GM18870 (cell line): ENCODE measurements around the gene TRIM25.

Experiments used
- ATAC-seq: cut with Tn5 transposase; IDR thresholded peaks from one replicate; pipeline ENCODE4 v1.9.1; 2021; ENCODE audit warnings: moderate library complexity; ENCODE audit not compliant: unreplicated experiment

The TRIM25 gene

DNA sequence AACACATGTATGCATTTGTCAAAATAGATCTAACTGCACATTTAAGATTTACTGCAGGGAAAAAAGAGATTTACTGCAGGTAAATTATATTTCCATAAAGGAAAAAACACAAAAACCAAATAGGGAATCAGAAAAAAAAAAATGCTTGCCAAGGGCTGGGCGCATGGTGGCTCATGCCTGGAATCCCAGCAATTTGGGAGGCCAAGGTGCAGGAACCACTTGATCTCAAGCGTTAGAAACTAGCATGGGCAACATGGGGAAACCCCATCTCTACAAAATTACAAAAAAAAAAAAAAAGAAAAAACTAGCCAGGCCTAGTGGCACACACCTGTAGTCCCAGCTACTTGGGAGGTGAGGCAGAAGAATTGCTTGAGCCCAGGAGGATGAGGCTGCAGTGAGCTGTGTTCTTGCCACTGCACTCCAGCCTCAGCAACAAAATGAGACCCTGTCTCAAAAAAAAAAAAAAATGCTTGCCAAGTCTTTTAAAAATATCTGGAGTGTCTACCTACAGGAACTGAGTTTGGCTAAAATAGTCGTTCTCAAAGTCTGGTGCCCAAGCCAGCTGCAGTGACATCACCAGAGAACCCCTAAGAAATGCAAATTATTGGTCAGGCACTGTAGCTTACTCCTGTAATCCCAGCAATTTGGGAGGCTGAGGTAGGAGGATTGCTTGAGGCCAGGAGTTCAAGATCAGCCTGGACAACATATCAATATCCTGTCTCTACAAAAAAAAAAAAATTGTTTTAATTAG lies 17.5 kb downstream of the TRIM25 start:
- ATAC-seq = no peak

DNA sequence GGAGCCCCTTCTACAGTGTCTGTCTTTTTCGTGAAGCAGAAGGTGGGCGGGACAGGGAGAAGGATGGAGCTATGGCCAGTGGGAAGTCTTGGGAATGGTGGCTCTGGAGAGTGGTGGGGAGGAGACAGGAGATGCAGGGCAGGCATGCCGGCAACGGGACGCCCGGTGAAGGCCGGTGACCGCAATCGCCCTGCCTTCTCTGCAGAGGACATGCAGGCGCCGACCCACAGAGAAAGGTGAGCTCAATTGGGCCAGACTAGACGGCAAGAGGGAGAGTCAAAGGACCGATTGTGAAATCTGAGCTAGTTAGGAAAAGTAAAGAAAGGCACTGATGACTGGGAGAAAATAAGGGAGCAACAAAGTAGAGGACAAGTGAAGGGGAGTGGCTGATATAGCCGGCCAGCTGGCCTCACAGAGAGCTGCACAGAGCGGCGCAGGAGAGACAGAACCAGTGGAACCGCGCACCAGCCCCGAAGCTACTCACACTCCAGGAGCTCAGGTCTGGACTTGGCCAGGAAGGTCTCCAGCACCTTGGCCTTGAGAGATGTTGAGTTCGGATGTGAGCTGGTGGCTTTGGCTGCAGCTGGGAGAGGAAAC lies 18.9 kb downstream of the TRIM25 start:
- ATAC-seq = no peak

DNA sequence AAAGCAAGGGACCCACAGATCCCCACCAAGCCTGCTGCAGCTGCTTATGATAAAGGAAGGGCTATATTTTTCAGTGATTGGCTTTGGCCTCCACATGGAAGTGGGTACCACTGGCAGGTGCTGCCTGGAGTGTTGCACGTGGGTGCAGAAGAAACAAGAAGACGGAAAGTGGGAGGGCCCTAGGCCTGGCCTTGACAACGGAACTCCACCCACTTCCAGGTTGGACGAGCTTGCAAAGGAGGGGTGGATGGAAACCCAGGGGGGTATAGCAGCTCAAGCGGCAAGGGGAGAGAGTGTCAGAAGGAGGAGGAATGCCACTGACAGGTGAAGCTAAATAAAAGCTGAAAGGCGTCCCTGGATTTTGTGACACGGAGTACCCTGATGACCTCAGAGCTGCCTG lies 20.3 kb downstream of the TRIM25 start:
- ATAC-seq = no peak

DNA sequence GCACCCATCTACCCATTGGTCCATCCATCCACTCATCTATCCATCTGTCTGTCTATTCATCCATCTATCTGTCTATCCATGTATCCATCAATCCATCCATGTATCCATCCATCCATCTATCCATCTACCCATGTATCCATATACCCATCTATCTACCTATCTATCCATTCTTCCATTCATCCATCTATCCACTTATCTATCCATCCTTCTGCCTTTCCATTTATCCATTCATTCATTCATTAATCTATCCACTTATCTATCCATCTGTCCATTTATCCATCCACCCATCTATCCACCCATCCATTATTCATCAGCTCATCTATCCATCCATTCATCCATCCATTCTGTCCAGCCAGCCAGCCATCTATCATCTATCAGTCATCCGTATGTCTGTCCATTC lies 21.5 kb downstream of the TRIM25 start:
- no peak for ATAC-seq

DNA sequence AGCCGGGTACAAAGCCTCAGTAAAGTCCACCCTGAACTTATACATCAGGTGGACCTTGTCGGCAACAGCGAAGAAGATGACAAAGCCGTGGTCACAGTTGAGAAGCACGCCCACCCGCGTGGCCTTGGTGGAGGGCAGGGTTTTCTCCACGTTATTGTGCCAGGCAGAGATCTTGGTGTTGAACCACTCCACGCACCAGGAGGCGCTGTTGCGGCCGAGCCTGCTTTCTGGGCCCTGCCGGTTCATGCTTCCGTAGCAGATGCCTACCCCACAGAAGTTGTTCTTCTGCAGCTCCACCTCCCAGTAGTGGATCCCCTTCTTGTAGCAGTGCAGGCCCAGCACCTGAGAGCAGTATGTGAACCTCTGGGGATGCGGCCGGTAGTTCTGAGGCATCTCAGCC lies 22.1 kb downstream of the TRIM25 start:
- no peak for ATAC-seq

DNA sequence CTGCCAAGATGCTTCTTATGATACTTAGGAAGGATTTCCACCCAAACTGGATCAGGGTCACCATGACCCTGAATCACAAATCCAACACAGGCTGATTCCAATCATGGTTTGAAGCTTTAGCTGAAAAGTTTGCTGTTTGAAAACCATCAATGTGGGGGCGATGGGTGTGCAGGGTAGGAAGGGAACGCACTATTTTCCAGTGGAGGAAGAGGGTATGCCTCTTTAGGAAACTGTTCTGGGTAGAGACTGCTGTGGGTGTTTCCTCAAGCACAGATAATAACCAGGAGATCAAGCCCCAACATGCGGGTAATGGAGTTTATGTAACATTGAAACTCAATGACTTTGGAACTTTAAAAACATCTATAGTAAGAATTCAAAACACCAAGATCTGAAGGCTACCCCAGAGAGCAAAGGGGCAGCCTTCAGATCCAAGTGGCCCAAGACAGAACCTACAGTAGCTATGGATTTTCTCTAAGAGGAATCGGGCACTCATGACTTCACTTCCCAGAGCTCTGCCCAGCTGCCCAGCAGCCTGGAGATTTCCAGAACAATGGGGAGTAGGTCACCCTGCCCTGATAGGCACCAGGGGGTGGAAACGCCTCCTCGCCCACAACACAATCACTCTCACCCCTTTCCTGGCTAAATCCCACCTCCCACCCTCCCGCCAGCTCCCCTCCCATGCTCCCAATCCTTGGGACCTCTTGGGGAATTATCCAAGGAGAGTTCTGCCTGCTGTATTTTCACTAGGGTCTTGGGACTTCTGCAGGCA lies 22.8 kb downstream of the TRIM25 start:
- ATAC-seq = no peak

DNA sequence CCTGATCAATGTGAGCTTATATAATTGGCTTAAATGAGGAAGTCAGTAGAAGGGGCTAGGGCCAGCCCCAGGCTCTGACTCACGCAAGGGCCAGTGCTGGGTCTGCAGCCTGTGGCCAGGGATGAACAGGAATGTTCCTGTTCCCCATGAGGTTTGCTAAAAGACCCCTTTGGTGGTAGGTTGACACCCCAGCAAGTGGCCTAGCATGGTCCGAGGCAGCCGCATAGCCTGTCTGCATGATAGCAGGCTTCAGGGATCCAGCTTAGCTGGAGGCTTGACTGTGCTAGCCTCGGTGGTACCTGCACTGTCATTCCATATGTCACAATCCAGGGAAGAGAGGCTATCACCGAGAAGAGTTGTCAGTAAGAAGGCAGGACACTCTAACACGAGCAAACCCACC lies 23.5 kb downstream of the TRIM25 start:
- ATAC-seq = no peak

DNA sequence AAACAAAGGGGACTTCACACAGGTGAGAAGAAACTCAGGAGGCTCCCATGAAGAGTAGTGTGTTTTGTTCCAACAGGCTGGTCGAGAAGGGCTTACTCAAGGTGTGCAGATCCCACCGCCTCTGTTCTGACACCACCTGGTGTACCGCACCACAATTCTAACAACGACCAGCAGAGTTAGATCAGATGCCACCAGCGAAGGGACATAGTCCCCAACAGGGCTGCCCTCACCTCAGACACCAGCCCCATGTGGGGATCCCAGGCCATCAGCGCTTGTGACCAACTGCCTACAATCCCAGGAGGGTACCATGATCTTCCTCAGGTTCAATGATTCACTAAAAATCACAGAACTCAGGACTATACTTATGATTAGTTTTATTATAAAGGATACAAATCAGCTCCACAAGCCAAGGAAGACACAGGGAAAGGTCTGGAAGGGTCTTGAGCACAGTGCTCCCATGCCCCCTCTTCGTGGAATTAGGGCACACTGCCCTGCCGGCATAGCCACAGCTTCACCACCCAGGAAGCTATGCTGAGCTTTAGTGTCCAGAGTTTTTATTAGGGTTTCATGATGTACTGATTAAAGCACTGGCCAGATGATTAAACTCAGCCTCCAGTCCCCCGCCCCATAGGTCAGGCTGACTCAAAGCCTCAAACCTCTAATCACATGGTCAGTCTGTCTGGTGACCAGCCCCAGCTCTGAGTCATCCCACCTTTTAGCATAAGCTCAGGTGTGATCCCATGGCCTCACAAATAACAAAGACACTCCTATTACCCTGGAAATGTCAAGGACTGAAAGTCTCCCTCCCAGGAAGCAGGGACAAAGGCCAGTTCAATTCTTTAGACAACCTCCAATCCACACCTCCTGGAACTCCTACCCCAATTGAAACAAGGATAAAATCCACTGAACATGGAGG lies 26.0 kb downstream of the TRIM25 start:
- ATAC-seq = no peak

DNA sequence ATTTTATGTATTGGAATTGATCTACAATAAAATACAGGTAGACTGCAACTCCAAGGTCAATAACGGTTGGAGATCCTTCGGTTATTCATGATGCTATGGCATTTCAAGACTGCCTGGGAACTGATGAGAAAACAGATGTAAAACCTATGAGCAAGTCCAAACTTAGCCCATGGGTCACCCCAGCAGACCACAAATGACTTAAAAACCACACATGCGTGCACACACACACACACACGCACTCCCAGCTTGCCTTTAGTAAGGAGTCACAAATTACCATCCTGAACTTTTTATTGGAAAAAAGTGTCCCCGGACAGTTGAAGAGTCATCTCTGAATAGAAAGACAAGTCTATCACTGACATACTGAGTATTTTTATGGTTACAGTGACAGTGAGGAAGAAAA lies 26.7 kb downstream of the TRIM25 start:
- no peak for ATAC-seq

DNA sequence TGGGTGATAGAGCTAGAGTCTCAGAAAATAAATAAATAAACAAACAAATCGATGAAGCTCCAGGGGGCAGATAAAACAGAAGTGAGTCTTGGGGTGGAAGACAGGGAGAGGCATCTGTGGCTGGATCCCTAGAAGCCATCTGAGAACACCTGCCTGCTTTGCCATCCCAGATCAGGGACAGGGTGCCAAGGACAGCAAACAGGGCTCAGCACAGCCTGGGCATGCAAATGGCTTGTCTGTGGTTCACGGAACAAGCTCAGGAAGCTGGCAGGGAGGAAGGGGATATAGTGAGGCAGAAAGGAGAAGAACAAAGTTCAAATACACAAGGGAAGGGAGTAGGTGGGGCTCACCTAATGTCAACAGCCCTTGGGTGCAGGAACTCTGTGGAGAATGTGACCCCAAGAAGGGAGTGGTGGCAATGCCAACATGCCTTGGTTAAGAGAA lies 27.5 kb downstream of the TRIM25 start:
- ATAC-seq = no peak

DNA sequence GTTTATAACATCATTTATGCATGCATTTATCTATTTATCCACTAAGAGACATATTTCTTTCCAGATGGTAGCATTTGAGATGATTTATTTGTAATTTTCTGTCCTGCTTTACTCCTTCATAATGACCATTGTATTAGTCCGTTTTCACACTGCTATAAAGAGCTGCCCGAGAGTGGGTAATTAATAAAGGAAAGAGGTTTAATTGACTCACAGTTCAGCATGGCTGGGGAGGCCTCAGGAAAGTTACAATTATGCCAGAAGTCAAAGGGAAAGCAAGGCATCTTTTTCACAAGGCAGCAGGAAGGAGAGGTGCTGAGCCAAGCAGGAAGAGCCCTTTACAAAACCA lies 28.6 kb downstream of the TRIM25 start:
- no peak for ATAC-seq

DNA sequence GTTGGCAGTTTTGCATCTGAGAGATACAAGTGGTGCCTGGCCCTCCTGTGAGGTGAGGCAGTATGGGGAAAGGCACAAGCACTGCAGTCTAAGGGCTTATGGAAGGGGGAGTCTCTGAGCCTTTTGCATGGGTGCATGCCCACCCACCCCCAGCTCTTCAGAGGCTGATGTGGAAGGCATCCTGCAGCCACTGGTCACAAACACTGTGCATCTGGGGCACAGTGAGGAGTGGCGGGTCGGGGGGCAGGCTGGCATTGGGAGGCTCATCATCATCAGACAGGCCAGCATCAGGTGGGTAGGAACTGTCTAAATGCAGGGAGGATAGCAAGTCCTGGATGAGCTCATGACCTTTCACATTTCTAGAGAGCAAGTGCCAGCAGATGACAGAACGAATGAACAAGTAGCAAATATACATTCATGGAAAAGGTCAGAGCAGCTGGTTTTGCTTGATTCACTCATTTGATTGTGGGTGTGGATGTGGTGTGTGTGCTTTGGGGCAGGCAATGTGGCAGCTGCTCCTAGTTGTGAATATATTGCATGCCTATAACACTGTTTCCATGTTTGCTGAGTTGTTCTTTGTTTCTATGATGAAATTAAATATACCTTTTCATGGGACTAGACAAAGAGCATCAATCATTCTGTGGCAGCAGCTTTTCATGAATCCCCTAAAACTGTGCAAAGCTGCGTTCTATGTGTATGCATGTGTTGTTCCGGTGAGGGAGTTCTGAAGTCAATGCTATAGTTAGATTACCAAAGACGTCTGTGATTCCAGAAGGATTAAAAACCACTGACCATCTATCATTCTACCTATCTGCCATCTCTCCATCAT lies 29.2 kb downstream of the TRIM25 start:
- no peak for ATAC-seq

DNA sequence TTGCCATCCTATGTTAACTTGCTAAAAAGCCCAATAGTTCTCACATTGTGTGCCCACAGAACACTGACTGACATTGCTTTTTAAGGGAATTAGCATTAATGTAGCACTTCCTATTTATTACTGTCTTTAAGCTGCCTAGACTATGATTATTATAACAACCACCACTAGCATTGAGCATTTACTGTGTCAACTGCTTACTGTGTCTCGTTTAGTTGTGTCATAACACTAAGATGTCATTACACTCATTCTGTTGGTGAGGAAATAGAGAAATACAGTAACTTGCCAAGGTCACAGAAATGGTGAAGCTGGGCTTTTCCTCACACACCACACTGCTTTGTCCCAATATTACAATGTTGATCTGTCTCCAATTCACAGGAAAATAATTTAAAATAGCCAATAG lies 30.2 kb downstream of the TRIM25 start:
- no peak for ATAC-seq

DNA sequence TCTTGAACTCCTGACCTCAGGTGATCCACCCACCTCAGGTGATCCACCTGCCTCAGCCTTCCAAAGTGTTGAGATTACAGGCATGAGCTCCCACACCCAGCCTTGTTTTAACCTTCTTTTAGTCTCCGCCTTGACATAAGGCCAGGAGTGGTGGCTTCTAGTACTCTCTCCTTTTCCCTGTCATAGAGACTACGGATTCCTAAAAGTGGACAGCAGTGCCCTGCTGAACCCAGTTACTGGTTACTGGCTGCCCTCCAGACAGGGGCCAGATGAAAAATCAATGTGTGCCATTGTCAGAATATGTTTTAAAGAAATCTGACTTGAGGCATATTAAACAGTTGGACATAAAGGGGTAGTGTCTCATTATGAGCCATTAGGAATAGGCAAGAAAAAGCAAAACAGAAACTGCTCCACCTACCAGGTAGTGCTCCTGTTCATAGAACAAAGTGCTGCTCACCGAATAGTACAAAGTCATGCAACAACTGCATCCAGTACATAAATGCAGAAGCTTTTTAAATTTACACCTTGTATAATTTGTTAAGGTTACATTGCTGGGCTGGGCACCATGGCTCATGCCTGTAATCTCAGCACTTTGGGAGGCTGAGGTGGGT lies 32.1 kb downstream of the TRIM25 start:
- ATAC-seq = no peak

DNA sequence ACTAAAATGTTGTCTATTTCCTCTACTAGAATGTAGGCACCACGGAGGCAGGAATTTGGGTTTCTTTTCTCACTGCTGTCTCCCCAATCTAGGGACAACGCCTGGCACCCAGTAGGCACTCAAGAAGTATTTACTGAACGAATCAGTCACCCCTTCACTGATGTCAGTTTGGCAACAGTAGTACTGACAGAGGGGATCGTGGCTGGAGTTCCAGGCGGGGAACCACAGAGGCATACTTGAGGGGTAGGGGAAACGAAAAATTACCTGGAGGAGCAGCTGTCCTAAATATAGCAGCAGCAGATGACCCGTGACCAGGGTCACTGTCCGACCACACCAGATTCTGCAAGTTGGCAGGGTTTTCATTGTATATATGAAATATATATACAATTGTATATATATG lies 33.3 kb downstream of the TRIM25 start:
- no peak for ATAC-seq

DNA sequence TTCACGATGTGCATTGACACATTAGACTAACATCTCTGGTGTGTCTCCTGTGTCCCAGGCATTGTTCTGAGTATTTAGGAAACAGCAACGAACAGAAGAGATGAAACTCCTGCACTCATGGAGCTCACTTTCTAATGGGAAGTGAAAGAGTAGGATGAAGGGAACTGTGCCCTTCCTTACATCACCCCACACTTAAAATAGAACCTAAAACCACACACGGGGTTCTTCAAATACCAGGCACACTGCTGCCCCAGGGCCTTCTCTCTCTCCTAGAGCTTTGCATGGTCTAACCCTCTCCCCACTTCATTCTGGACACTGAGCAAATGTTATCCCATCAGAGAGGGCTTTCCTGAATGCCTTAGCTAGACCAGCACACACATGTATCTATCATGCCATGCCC lies 33.7 kb downstream of the TRIM25 start:
- ATAC-seq = no peak

DNA sequence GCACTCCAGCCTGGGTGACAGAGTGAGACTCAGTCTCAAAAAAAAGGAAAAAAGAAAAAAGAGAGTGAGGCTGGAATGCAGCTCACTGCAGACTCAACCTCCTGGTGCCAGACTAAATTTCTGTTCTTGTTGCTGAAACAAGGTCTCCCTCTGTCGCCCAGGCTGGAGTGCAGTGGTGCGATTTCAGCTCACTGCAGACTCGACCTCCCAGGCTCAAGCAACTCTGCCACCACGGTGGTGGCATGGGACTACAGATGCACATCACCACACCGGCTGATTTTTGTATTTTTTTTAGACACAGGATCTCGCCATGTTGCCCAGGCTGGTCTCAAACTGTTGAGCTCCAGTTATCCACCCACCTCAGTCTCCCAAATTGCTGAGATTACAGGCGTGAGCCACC lies 34.6 kb downstream of the TRIM25 start:
- ATAC-seq = no peak

DNA sequence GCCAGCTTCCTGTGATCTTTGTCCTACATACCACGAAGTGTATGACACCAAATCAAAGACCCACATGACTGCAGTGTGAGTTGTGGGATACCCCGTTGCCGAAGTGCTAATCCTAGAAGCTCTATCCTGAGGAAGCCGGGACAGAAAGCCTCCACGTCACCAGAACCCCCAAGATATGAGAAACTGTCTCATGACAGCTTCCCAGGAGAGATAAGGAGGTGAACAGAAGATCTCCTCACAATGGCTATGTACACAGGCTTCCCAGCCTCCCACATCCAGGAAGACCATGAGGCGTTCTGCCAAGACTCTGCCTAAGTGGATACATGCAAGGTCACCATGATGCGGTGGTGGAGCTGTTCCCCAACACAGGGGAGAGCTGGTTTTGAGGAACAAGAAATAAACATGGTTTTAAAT lies 37.1 kb downstream of the TRIM25 start:
- no peak for ATAC-seq

DNA sequence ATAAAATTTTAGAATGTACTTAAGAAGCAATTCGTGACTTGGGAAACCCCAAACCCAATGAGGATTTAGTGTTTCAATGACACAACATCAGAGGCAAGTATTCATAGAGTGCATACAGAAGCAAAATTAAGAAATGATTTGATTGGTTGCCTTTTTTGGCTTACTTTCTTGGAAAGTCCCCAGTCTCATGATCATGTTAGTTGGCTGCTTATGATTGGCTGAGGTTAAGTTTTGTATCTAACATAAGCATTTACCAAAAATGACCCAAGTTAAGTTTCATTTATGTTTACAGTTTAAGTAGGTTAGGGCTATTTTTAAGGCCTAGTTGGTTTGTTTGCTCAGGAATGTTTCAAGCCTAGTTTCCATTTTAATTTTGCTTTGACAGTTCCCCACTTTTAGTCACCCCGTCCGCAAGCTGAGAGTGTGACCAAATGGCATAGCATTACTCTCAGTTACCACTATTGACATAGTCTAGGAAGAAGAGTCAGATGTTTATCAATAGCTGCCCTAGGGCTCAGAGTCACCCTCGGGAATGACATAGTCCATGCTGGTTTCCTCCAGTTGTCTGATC lies 43.7 kb downstream of the TRIM25 start:
- peak; percentile 52 for ATAC-seq

DNA sequence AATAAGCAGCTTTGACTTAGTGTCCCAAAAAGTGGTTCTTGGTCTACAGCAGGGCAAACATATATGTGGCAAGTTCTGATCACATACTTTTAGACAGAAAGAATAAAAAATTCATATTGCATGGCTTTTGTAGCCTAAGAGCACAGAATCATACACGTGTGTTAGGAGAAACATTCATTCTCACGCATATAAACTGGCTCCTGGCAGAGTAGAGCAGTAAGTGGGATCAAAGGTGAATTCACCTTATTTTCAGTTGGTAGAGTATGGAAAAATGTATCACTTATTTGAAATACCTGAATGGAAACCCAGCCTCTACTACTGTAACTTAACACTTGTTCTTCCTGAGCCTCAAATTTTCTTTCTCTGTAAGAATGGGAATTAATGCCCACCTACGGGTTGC lies 45.1 kb downstream of the TRIM25 start:
- ATAC-seq = no peak
